ENCODE data around the gene IGSF21.

IGSF21 gene

GRCh38 chr1:18166341-18166740 lies 58.7 kb downstream of the IGSF21 start:
- Histone ChIP-seq H3K79me2 (ENCODE audit: low read length) (no peaks in the 10 kb centered on the region), H3K9me3 (replicated peaks; ENCODE audit: insufficient read depth, low read length) (no peaks in the 10 kb centered on the region), H3K9me2 (replicated peaks; ENCODE audit: insufficient read depth, low read length) (no peaks in the 10 kb centered on the region), H3K4me3 (ENCODE audit: low read length) (no peak overlapping the region), H3K4me2 (ENCODE audit: low read depth, low read length) (no peak overlapping the region), H2AFZ (ENCODE audit: low read length) (no peak overlapping the region), H4K20me1 (ENCODE audit: insufficient read depth, low read length) (no peaks in the 10 kb centered on the region), H3K27me3 (replicated peaks; ENCODE audit: insufficient read depth, low read length) (peaks cover 94% of the 10 kb centered on the region), H3K4me1 (ENCODE audit: low read length) (no peaks in the 10 kb centered on the region), H3K9ac (ENCODE audit: low read length) (no peak overlapping the region), H3K36me3 (replicated peaks; ENCODE audit: insufficient read depth, low read length) (no peaks in the 10 kb centered on the region), H3K27ac (ENCODE audit: low read length) (no peak overlapping the region), H3F3A (ENCODE audit: insufficient read depth, low read length) (no peaks in the 10 kb centered on the region)
- no peak for TF ChIP-seq EZH2 (optimal IDR thresholded peaks at IDR 0.05; ENCODE audit: low read depth, low read length)
- TF ChIP-seq CTCF (IDR thresholded peaks at IDR 0.05; ENCODE audit: low read length): no peak
- no peak for TF ChIP-seq EZH2phosphoT487 (IDR thresholded peaks at IDR 0.05; ENCODE audit: low read length)
- DNase-seq: no peak

GRCh38 chr1:18166929-18167328 lies 59.3 kb downstream of the IGSF21 start:
- Histone ChIP-seq H3K36me3 (replicated peaks; ENCODE audit: insufficient read depth, low read length) (no peaks in the 10 kb centered on the region), H3K9me3 (replicated peaks; ENCODE audit: insufficient read depth, low read length) (no peaks in the 10 kb centered on the region), H3K9me2 (replicated peaks; ENCODE audit: insufficient read depth, low read length) (no peaks in the 10 kb centered on the region), H2AFZ (ENCODE audit: low read length) (no peak overlapping the region), H3K27me3 (replicated peaks; ENCODE audit: insufficient read depth, low read length) (peaks cover 94% of the 10 kb centered on the region), H3K27ac (ENCODE audit: low read length) (no peak overlapping the region), H3F3A (ENCODE audit: insufficient read depth, low read length) (no peaks in the 10 kb centered on the region), H3K4me1 (ENCODE audit: low read length) (no peaks in the 10 kb centered on the region), H3K4me2 (ENCODE audit: low read depth, low read length) (no peak overlapping the region), H3K9ac (ENCODE audit: low read length) (no peak overlapping the region), H4K20me1 (ENCODE audit: insufficient read depth, low read length) (no peaks in the 10 kb centered on the region), H3K79me2 (ENCODE audit: low read length) (no peaks in the 10 kb centered on the region), H3K4me3 (ENCODE audit: low read length) (no peak overlapping the region)
- no peak for DNase-seq
- TF ChIP-seq CTCF (IDR thresholded peaks at IDR 0.05; ENCODE audit: low read length) (no peak), EZH2 (optimal IDR thresholded peaks at IDR 0.05; ENCODE audit: low read depth, low read length) (no peak), EZH2phosphoT487 (IDR thresholded peaks at IDR 0.05; ENCODE audit: low read length) (no peak)

GRCh38 chr1:18170444-18170843 lies 62.8 kb downstream of the IGSF21 start:
- no peak for DNase-seq
- no peak overlapping the region for H3K27ac ChIP-seq (ENCODE audit: low read length)
- no peak overlapping the region for H2AFZ ChIP-seq (ENCODE audit: low read length)
- TF ChIP-seq EZH2 (optimal IDR thresholded peaks at IDR 0.05; ENCODE audit: low read depth, low read length): no peak
- no peak for TF ChIP-seq EZH2phosphoT487 (IDR thresholded peaks at IDR 0.05; ENCODE audit: low read length)
- TF ChIP-seq CTCF (IDR thresholded peaks at IDR 0.05; ENCODE audit: low read length): no peak
- no peak overlapping the region for H3K4me2 ChIP-seq (ENCODE audit: low read depth, low read length)
- no peaks in the 10 kb centered on the region for H3K9me3 ChIP-seq (replicated peaks; ENCODE audit: insufficient read depth, low read length)
- H3K79me2 ChIP-seq (ENCODE audit: low read length): no peaks in the 10 kb centered on the region
- H3K4me3 ChIP-seq (ENCODE audit: low read length): no peak overlapping the region
- no peak overlapping the region for H3K9ac ChIP-seq (ENCODE audit: low read length)
- no peaks in the 10 kb centered on the region for H3K4me1 ChIP-seq (ENCODE audit: low read length)
- peaks cover 97% of the 10 kb centered on the region for H3K27me3 ChIP-seq (replicated peaks; ENCODE audit: insufficient read depth, low read length)
- no peaks in the 10 kb centered on the region for H3K36me3 ChIP-seq (replicated peaks; ENCODE audit: insufficient read depth, low read length)
- no peaks in the 10 kb centered on the region for H4K20me1 ChIP-seq (ENCODE audit: insufficient read depth, low read length)
- H3F3A ChIP-seq (ENCODE audit: insufficient read depth, low read length): no peaks in the 10 kb centered on the region
- H3K9me2 ChIP-seq (replicated peaks; ENCODE audit: insufficient read depth, low read length): no peaks in the 10 kb centered on the region
